GM12872 (cell line): ENCODE measurements around the gene PAX5.

Experiments
- CTCF ChIP-seq: IDR thresholded peaks from 3 replicates; pipeline ENCODE4 v1.5.1; 2011; ENCODE audit warnings: low read depth, mild to moderate bottlenecking, low read length, moderate library complexity; ENCODE audit not compliant: insufficient read depth

Gene PAX5

DNA sequence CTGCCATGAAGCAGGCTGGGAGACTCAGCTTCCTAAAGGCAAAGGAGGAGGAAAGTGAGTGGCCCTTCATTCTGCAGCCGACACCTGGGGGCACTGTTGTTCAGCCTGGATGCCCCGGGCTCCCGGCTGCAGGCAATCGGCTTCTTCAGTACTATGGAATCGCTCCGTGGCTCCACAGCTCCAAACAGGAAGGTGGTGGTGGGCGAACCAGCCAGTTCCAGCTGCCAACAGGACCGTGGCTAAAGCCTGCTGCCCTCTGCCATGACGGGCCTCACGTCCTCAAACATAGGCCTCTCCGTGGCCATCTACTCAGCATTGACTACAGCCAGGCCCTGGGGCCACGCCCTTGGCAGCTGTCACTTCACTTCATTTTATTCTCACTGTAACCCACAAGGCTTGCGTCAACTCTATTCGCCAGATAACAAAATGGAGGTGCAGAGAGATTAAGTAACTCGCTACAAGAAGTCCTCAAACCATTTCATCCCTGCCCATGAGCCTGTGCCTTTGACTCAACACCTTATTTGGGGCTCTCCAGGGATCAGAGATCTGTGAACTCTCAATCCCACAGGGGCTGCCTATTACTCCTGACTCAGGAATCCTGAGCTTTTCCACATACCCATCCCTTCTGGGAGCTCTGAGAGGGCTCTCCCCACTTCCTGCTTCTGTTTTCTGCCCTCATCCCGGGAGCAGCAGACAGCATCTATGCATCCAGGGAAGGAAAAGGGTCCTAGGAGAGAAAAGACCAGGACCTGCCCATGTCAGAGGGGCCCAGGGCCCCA is 38.0 kb downstream of the PAX5 start:
- TF ChIP-seq CTCF: peak; percentile 85

DNA sequence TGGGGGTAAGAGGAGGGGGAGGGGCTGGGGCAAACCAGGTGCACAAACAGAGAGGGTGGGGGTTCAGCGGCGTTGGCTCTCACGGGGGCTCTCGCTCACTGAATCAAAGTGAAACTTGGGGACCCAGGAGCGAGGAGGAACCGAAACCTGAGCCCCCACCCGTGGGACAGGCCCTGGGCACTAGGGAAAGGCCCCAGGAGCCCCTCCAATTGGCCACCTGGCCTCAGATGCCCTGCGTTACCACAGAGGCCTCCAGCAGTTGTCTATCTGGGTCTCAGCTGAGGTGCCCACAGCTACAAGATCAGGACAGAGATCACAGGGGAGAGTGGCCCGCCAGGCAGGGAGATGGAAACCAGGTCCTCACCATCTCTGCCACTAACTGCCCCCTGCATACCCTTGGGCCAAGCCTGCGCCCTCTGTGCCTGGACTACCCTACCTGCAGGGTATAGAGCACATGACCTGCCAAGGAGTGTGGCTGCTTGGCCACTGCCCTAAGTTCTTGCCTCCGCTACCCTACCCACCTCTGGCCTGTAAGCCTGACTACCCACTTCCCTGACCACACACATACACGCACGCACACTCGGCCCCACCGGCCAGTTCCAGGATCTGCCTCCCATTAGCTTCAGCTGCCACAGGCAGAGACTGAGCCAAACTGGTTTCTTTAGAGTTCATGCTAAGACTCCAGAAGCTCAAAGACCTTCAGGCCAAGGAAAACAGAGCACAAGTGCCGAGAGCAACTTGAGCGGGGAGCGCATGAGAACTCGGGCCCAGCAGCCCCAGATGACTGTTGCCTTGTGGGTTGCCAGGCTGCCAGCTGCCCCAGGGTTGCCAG is 39.9 kb downstream of the PAX5 start:
- TF ChIP-seq CTCF: 0 out of 3 replicates have a peak, but pooled peaks have one; percentile 11

DNA sequence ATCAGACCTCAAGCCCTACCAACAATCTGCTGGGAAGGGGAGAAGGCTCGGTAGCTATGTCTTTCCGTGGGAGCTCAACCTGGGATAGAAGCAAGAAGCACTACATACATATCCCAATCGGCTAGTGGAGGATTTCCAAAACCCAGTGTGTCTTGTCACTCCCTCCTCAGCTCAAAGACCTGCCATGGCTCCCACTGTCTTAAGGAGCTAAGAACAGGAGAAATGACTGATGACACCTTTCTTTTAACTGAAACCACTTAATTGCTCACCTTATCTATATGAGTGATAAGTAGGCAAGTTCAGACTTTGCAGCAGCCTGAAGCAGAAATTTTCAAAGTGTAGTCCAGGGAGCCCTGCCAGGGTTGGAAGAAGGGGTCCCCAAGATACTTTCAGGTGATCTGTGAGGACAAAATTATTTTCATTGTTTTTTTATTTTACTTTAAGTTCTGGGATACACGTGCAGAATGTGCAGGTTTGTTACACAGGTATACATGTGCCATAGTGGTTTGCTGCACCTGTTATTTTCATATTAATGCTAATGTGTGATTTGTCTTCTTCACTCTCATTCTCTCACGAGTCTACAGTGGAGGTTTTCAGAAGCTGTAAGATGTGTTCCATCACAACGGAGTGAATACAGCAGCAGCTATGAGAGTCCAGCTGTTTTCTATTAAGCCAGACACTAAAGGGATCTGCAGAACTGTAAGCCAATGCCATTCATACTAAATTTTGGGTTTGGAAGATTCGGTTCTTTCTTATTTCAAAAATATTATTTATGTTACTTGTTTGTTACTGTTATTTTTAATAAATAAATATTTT is 41.4 kb downstream of the PAX5 start:
- no peak for TF ChIP-seq CTCF

- TF ChIP-seq CTCF: peak; percentile 88
Measured at GRCh38 chr9:36991516-36992134, 42.4 kb downstream of the PAX5 start.

DNA sequence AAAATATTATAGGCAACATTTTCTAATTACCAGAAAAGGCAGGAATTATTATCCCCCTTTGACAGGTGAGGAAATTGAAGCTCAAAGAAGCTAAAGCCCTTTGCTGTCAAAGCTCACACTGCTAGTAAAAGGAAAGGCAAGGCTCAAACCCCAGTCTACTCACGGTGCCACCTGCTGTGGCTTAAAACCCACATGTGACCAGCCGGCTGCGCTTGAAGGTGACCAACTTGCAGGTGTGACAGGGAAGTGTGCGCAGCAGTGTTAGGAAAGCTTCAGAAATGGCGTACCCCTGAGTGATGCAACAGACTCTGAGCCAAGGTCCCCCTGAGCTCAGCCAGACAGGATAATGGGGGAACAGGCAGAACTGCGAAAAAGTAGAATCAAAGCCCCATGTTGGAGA is 45.2 kb downstream of the PAX5 start:
- TF ChIP-seq CTCF: no peak

DNA sequence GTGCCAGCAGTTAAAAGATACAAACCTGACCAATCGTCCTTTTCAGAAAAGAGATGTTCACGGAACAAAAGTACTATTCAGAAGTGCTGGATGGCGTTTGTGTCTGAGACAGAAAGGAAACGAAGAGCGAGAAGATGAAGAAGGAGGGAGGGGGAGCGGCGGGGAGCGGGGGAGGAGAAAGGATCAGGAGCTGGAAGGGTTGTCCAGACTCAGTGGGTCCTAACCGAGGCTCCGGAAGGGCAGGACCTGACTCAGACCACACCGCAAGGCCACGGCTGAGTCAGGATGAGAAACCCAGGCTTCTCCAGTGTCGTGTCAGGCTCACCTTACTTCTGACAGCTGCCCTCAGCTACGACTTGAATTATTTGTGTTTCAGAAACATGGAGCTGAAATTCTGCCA is 46.2 kb downstream of the PAX5 start:
- no peak for TF ChIP-seq CTCF
